22Rv1 (cell line): ENCODE data around the gene FYN.

Source experiments
- CTCF ChIP-seq: fragments of 450-650 bp; IDR thresholded peaks from 2 replicates; pipeline ENCODE4 v1.5.1; 2017; ENCODE audit warnings: mild to moderate bottlenecking
- ZFX ChIP-seq: fragments of 450-650 bp; IDR thresholded peaks from 2 replicates; pipeline ENCODE4 v1.6.1; 2017; ENCODE audit warnings: antibody characterized with exemption, borderline replicate concordance

- TF ChIP-seq CTCF (no peak), ZFX (no peak)
These were observed 142.4 kb downstream of the FYN start for GRCh38 chr6:111730864-111731263.
